ENCODE results near the gene ELMOD1.

GRCh38 chr11:107565219-107565937 lies 25.6 kb upstream of the ELMOD1 start, which contains the start of gene ALKBH8:
- TF ChIP-seq CTCF (IDR thresholded peaks at IDR 0.05) (no peak), EZH2 (IDR thresholded peaks at IDR 0.05; ENCODE audit: borderline replicate concordance, insufficient read depth, low read depth, low read length, poor library complexity, severe bottlenecking) (no peak)
